Stomach (tissue), 9 donors: ENCODE results near the gene NCOA3. TPM values are rescaled to one million over a fixed set of nuclear protein-coding genes. Genes with fewer than 3 reads are reported as not detected.

Source experiments
- DNase-seq, 2 donors: peaks; one replicate each; pipeline versions ENCODE4 v3.0.0 to v3.0.0-alpha.2; 2013 to 2019
- H3K27ac ChIP-seq, 5 donors: fragments of 200-600 bp in 4 of 5; sonication (generic) in 4 of 5; one replicate each; pipeline ENCODE4 v1.5.1; 2013 to 2019; ENCODE audit warnings: mild to moderate bottlenecking in 1 of 5, moderate library complexity in 1 of 5
- H3K27me3 ChIP-seq, 3 donors: fragments of 200-600 bp; sonication (generic); one replicate each; pipeline ENCODE4 v1.5.1; 2017 to 2019; ENCODE audit warnings: mixed run types in 1 of 3
- H3K36me3 ChIP-seq, 4 donors: fragments of 200-600 bp; sonication (generic); 1 replicate in 3 of 4; 2 replicates in 1 of 4; pipeline ENCODE4 v1.5.1; 2016 to 2019
- H3K4me1 ChIP-seq, 4 donors: fragments of 200-600 bp; sonication (generic); one replicate each; pipeline ENCODE4 v1.5.1; 2016 to 2019
- H3K4me3 ChIP-seq, 4 donors: fragments of 200-600 bp; sonication (generic) in 3 of 4; one replicate each; pipeline ENCODE4 v1.5.1; 2016 to 2019; ENCODE audit warnings: mild to moderate bottlenecking in 1 of 4
- H3K9me3 ChIP-seq, 4 donors: fragments of 200-600 bp; sonication (generic); one replicate each; pipeline ENCODE4 v1.5.1; 2016 to 2019
- EP300 ChIP-seq: sonication (generic); formaldehyde crosslinking; IDR thresholded peaks from one replicate; pipeline ENCODE4 v1.6.1; 2017; ENCODE audit warnings: antibody characterized with exemption
- POLR2A ChIP-seq, 4 donors: fragments of 450-650 bp; IDR thresholded peaks; one replicate each; pipeline ENCODE4 v1.6.1; 2016; ENCODE audit warnings: antibody characterized with exemption in 4 of 4, control low read depth in 2 of 4, mild to moderate bottlenecking in 1 of 4, moderate library complexity in 1 of 4
- POLR2AphosphoS5 ChIP-seq, 3 donors: sonication (generic); formaldehyde crosslinking; IDR thresholded peaks; one replicate each; pipeline ENCODE4 v1.6.1; 2016; ENCODE audit warnings: antibody characterized with exemption in 3 of 3
- WGBS, 5 donors: extraction: QIAGEN DNeasy Blood & Tissue Kit in 3 of 5; methylation state at CpG; one replicate each; pipeline versions ENCODE4 v1.1.5 to v1.1.7; 2013 to 2018; 5-methylcytosine and 5-hydroxymethylcytosine counted together
- intact Hi-C: fragments of 100-400 bp; cut with DNase I; formaldehyde crosslinking; loops from one replicate; pipeline ENCODE4 v1.15.1; 2023; ENCODE audit warnings: low total_unique reads
- polyA plus RNA-seq, 3 donors: library from polyadenylated mRNA; stranded (reverse); fragments of 200-250 nt; gene quantifications; one replicate each; pipeline ENCODE4 v1.2.3, GENCODE V29; 2013
- total RNA-seq, 5 donors: library from RNA; depleted of rRNA; stranded (reverse); fragments of >200 nt; gene quantifications; one replicate each; pipeline versions ENCODE4 v1.1.0 to v1.2.3, GENCODE V29; 2014 to 2016
- TF ChIP-seq, protein P1 (sequence below), 7 experiments: fragments of 450-650 bp in 4 of 7; fragments of 200-600 bp in 3 of 7; sonication (generic) in 3 of 7; IDR thresholded peaks; one replicate each; pipeline ENCODE4 v1.5.1; 2016 to 2019; ENCODE audit warnings: antibody characterized with exemption in 7 of 7, control low read depth in 2 of 7, mild to moderate bottlenecking in 1 of 7
- donor health status: healthy with polysubstance abuse.
- donor health status: Bipolar disorder and iron deficiency.
- donor health status: healthy.

NCOA3 gene
- total and polyA plus RNA-seq, 8 donors = 4.1 to 60.8 (median 16.3) TPM

DNA sequence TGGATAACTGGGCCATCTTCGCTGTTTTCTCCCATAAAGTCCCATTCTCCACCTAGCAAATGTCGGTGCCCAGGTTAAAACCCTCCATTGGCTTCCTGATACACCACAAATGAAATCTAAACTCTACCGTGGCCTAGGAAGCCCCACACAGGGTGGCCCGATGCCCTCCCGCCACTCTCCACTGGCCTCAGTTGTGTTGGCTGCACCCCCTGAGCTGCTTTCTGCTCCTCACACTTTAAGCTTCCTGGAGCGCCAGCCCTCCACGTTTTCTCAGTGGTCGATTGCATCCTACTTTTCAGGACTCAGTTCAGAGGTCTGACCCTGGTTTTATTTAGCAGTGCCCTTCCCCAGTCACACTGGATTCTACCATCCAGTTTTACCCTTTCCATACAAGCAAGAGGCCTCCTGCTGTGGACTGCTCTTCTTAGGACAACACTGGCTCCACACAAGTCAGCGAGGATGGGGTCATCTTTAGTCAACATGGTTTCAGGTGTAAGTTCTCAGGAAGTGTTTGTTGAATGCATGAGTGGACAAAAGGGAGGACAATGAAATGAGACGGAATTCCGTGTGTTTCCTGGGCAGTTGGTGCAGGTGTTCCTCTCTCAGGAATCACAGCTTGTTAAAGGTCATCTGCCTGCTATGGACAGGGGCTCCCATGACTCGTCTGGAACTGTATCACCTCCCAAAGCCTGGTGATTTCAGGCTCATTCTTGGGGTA lies 159.5 kb downstream of the NCOA3 start:
- H3K27me3 ChIP-seq = no peaks in the 10 kb centered on the region
- WGBS, 5 donors = 80 to 84% (median 84%) methylated on average over 12 of the region's 12 CpGs
- no peak for DNase-seq
- H3K4me1 ChIP-seq = peaks cover 0 to 14% (median 9%) of the 10 kb centered on the region in 4 donors
- peaks cover 3 to 78% (median 70%) of the 10 kb centered on the region in 4 donors for H3K36me3 ChIP-seq
- no peak overlapping the region for H3K4me3 ChIP-seq
- intact Hi-C loops = loop anchor here (10.0 kb wide), 1 partner anchor 124 kb away; the partner anchor contains the start of gene SULF2
- H3K9me3 ChIP-seq = no peaks in the 10 kb centered on the region
- no peak overlapping the region for H3K27ac ChIP-seq
- TF ChIP-seq POLR2AphosphoS5 (IDR thresholded peaks at IDR 0.05) (no peak), EP300 (no peak), POLR2A (IDR thresholded peaks at IDR 0.05) (no peak)
- TF ChIP-seq, protein P1, sequence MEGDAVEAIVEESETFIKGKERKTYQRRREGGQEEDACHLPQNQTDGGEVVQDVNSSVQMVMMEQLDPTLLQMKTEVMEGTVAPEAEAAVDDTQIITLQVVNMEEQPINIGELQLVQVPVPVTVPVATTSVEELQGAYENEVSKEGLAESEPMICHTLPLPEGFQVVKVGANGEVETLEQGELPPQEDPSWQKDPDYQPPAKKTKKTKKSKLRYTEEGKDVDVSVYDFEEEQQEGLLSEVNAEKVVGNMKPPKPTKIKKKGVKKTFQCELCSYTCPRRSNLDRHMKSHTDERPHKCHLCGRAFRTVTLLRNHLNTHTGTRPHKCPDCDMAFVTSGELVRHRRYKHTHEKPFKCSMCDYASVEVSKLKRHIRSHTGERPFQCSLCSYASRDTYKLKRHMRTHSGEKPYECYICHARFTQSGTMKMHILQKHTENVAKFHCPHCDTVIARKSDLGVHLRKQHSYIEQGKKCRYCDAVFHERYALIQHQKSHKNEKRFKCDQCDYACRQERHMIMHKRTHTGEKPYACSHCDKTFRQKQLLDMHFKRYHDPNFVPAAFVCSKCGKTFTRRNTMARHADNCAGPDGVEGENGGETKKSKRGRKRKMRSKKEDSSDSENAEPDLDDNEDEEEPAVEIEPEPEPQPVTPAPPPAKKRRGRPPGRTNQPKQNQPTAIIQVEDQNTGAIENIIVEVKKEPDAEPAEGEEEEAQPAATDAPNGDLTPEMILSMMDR (IDR thresholded peaks at IDR 0.05) = no peak

DNA sequence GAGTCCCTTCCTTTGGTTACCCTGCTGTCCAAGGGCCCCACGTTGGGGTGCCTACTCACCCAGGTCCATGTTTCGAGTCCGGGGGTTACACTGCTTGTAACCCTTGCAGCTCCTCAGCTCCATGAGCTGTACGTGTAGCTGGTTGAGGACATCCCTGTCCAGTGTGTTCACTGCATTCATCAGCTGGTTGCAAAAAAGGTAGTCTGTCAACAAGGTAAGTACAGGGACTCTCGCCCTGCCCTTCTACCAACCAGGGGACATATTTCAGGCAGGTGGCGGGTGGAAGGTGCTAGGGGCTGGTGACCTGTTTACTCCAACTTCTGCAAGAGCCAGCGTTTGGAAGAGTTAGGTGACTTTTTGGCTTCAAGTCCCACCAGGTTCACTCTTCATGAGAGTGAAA lies 160.0 kb downstream of the NCOA3 start:
- Histone ChIP-seq H3K27ac (no peak overlapping the region), H3K9me3 (no peaks in the 10 kb centered on the region), H3K4me1 (peaks cover 0 to 14% (median 9%) of the 10 kb centered on the region in 4 donors), H3K27me3 (no peaks in the 10 kb centered on the region), H3K36me3 (peaks cover 3 to 80% (median 69%) of the 10 kb centered on the region in 4 donors), H3K4me3 (no peak overlapping the region)
- intact Hi-C loops = loop anchor here (10.0 kb wide), 1 partner anchor 123 kb away; the partner anchor contains the start of gene SULF2
- 79 to 91% (median 85%) methylated on average over 5 to 7 of the region's 7 CpGs for WGBS, 5 donors
- DNase-seq = no peak
- TF ChIP-seq, protein P1 (IDR thresholded peaks at IDR 0.05) = no peak
- TF ChIP-seq EP300 = no peak
- TF ChIP-seq POLR2AphosphoS5 (IDR thresholded peaks at IDR 0.05) = no peak
- TF ChIP-seq POLR2A (IDR thresholded peaks at IDR 0.05) = no peak

- Histone ChIP-seq H3K27me3 (no peaks in the 10 kb centered on the region), H3K27ac (no peak overlapping the region), H3K4me3 (no peak overlapping the region), H3K9me3 (no peaks in the 10 kb centered on the region), H3K36me3 (peaks cover 3 to 70% (median 61%) of the 10 kb centered on the region in 4 donors), H3K4me1 (peaks cover 0 to 14% (median 9%) of the 10 kb centered on the region in 4 donors)
- TF ChIP-seq, protein P1 (IDR thresholded peaks at IDR 0.05) = no peak
- TF ChIP-seq POLR2AphosphoS5 (IDR thresholded peaks at IDR 0.05) = no peak
- TF ChIP-seq POLR2A (IDR thresholded peaks at IDR 0.05) = no peak
- TF ChIP-seq EP300 = no peak
- 87 to 96% (median 93%) methylated on average over 14 to 16 of the region's 16 CpGs for WGBS, 5 donors
- intact Hi-C loops = loop anchor here (10.0 kb wide), 1 partner anchor 122 kb away; the partner anchor contains the start of gene SULF2
- DNase-seq = no peak
Measured at GRCh38 chr20:47662483-47663353, 161.0 kb downstream of the NCOA3 start.

GRCh38 chr20:47663354-47664067 lies 161.8 kb downstream of the NCOA3 start:
- no peaks in the 10 kb centered on the region for H3K27me3 ChIP-seq
- peaks cover 3 to 63% (median 54%) of the 10 kb centered on the region in 4 donors for H3K36me3 ChIP-seq
- no peaks in the 10 kb centered on the region for H3K9me3 ChIP-seq
- H3K4me1 ChIP-seq = peaks cover 0 to 14% (median 9%) of the 10 kb centered on the region in 4 donors
- H3K4me3 ChIP-seq = no peak overlapping the region
- 54 to 66% (median 58%) methylated on average over 12 to 20 of the region's 20 CpGs for WGBS, 5 donors
- peak; percentile 79 to 93 for DNase-seq
- intact Hi-C loops = loop anchor here (10.0 kb wide), 1 partner anchor 121 kb away; the partner anchor contains the start of gene SULF2
- H3K27ac ChIP-seq = no peak overlapping the region
- no peak for TF ChIP-seq POLR2A (IDR thresholded peaks at IDR 0.05)
- TF ChIP-seq, protein P1 (IDR thresholded peaks at IDR 0.05) = peak in 6 of 7 experiments; percentile 46 to 96 (median 87)
- TF ChIP-seq POLR2AphosphoS5 (IDR thresholded peaks at IDR 0.05) = peak in 1 of 3 donors; percentile 54
- TF ChIP-seq EP300 = no peak
